Glomerular endothelial cell (primary cell): Measurements from ENCODE around the gene AIFM3. TPM values are rescaled to one million over a fixed set of nuclear protein-coding genes. Genes with fewer than 3 reads are reported as not detected.

Experiments
- DNase-seq: peaks from one replicate; pipeline ENCODE4 v3.0.0-alpha.2; 2011; ENCODE audit warnings: low read depth, low spot score; ENCODE audit errors: extremely low read depth
- total RNA-seq: library from RNA; depleted of rRNA; stranded (reverse); fragments of >200 nt; gene quantifications from 2 replicates; pipeline ENCODE4 v1.2.3, GENCODE V29; 2015

The AIFM3 gene
- total RNA-seq, 1 donor from 2014 or later = 0.18 TPM

DNA sequence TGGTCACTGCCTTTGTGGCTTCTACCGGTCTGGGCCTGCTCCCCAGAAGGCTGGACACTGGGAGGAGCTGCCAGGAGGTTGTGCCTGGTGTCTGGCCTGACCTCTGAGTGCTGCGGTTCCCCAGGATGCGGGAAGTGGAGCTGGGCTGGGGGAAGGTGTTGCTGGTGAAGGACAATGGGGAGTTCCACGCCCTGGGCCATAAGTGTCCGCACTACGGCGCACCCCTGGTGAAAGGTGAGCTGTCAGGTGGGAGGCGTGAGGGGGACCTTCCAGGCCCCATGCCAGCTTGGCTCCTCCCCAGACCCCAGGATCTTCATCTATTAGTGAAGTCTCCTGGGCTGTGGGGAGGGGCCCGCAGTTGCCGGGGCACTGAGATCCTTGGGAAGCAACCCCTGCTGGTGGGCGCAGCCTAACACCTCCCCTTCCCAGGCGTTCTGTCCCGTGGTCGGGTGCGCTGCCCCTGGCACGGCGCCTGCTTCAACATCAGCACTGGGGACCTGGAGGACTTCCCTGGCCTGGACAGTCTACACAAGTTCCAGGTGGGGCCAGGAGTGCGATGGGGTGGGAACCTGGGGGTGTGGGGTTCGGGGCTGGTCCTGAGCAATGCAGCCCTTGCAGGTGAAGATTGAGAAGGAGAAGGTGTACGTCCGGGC is 6.7 kb downstream of the AIFM3 start:
- no peak for DNase-seq

DNA sequence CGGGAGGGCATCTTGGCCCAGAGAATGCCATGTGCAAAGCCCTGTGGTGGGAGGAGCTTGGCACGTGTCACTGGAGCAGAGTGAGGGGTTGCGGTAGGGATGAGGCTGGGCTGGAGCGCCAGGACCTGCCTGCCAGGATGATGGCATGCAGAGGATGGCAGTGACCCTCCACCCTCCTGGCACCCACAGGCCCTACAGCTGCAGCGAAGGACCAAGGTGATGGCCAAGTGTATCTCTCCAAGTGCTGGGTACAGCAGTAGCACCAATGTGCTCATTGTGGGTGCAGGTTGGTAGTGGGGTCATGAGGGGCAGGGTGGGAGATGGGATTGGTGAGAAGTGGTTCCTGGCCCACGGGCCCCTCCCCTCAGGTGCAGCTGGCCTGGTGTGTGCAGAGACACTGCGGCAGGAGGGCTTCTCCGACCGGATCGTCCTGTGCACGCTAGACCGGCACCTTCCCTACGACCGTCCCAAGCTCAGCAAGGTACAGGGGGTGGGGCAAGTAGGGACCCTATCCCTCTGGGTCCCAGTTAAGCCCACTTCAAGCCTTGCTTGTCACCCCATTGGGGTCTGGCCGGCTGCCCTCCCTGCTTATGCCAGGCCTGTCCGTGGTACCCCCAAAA is 7.4 kb downstream of the AIFM3 start:
- DNase-seq = no peak

DNA sequence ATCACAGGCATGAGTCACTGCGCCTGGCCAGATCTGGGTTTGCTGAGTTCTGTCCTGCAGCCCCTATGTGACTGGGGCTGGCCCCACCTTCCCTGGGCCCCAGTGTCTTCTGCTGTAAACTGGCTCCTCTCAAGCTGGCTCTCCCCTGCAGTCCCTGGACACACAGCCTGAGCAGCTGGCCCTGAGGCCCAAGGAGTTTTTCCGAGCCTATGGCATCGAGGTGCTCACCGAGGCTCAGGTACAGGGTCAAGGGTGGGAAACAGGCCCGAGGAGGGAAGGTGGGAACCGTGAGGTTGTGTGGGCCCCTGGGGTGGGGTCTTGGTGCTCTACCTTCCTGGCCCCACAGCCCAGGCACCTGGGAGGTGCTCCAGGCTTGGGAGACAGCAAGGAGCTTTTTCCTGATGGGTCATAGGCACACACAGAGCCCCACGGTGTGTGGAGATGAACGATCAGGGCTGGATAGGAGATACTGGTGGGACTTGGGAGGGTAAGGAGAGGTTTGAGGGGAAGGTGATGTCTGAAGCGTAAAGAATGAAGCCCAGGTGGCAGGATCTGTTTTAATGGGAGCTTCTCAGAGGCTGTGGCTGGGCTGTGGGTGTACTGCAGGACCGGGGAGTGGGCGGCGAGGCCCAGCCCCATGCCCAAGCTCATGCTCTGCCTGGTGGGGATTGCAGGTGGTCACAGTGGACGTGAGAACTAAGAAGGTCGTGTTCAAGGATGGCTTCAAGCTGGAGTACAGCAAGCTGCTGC is 8.7 kb downstream of the AIFM3 start:
- DNase-seq = no peak

DNA sequence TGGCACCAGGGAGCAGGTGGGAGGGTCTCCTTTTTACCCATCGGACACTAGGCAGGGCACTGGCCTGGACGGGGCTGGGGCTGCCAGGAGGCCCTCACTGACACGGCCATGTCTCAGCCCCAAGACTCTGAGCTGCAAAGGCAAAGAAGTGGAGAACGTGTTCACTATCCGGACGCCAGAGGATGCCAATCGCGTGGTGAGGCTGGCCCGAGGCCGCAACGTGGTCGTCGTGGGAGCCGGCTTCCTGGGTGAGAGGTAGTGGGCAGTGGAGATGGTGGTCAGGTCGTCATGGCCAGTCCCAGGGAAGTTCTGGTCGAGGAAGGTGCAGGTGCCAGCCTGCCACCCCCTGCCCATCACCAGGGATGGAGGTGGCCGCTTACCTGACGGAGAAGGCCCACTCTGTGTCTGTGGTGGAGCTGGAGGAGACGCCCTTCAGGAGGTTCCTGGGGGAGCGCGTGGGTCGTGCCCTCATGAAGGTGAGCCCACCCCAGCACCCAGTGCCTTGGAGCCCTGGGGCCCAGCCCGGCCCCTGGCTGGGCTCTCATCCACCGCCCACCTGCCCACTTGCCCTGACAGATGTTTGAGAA is 9.3 kb downstream of the AIFM3 start:
- no peak for DNase-seq

DNA sequence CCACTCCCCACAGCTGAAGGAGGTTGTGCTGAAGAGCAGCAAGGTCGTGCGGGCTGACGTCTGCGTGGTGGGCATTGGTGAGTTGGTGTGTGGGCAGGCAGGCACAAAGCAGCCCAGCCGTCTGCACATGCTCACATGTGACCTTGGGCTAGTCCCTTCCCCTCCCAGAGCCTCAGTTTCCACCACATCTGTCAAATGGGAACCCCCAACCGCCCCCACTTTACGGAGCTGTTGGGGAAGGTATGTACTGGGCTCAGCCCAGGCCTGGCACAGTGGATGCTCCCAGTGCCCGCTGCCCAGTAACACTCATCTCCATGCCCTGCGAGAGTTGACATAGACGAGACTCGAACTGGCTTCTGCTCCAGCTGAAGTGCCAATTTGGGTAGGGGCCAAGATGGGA is 10.0 kb downstream of the AIFM3 start:
- no peak for DNase-seq

DNA sequence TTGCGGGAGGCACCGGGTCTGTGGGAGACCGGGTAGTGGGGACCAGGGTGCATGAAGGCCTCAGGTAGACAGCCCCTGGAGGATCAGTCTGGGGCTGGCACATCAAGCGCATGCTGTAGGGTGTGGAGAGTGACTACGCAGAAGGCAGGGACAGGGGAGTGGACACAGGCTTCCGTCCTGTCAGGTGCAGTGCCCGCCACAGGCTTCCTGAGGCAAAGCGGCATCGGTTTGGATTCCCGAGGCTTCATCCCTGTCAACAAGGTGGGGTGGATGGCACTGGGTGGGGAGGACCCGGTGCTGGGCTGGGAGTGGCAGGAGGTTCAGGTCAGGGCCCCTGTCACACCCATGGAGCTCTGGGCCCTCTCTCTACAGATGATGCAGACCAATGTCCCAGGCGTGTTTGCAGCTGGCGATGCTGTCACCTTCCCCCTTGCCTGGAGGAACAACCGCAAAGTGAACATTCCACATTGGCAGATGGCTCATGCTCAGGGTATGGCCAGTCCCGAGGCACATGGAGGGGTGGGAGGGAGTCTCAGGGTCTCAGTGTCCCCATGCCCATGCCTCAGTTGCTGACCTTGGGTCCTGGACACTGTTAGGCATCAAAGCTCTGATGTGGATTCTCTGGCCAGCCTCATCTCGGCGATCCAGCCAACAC is 10.6 kb downstream of the AIFM3 start:
- no peak for DNase-seq

DNA sequence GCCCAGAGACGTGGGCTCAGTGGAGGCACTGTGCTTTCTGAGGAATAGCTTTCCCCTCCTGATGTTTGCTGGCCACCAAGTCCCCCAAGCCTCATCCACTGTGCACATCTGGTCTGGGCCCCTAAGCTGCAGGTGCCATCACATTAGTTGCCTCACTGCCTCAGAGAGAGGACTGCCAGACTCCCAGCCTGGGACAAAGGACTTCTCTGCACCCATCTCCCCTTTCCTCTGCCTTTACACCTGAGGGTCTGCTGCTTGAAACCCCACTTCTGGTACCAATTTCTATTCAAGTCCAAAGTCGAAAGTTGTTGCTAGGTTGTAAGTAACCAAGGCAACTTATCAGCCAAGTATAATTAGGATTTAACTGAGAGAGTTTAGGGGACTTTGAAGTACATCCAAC is 11.4 kb downstream of the AIFM3 start:
- no peak for DNase-seq

DNA sequence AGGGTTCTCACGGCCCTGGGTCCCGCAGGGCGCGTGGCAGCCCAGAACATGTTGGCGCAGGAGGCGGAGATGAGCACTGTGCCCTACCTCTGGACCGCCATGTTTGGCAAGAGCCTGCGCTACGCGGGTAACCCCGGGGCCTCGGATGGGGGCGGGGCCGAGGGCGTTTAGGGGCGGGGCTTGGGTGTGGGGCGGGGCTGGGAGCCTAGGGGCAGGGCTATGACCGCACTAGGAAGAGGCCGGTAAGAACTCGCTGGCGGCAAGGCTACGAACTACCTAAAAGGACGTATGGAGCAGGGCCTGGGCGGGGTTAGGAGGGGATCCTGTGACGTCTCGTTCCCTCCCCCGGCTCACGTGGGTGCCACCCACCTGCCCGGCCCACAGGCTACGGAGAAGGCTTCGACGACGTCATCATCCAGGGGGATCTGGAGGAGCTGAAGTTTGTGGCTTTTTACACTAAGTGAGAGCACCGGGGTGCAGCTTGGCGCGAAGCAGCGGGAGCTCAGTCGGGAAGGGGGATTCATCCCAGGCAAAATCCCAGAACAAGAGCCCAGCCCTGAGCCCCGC is 12.3 kb downstream of the AIFM3 start:
- no peak for DNase-seq

DNA sequence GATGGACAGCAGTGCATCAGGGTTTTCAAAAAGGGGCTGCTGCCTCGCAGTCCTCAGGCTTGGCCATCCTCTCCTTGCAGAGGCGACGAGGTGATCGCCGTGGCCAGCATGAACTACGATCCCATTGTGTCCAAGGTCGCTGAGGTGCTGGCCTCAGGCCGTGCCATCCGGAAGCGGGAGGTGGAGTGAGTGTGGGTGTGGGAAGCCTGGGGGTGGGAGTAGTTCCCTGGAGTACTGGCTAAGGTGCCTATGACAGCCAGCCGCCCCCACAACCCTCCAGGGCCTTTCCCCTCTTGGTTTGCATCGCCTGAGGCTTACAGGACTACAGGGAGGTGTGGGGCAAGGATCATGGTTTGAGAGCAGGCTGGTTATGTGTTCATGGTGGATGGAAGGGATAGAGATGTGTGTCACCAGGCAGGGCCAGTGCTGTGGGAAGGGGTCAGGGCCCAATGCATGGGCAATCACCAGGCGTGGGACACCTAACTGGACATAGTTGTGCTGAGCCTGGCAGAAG is 12.9 kb downstream of the AIFM3 start:
- no peak for DNase-seq

DNA sequence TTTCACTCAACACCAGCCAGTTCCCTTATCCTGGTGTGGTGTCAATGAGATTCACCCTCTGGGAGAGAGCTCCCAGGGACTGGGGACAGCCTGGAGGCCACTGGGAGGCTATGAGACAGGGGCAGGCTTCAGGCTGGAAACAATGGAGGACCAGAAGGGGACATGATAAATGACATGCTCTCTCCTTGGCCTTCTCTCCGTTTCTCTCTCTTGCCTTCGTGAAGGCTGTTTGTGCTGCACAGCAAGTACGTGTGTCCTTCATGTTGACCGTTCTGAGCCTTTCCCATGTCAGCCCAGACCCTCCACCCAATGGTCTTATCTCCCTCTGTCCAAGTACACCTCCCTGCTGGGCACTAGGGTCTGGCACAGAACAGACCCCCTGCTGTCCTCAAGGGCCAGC is 13.5 kb downstream of the AIFM3 start:
- no peak for DNase-seq

DNA sequence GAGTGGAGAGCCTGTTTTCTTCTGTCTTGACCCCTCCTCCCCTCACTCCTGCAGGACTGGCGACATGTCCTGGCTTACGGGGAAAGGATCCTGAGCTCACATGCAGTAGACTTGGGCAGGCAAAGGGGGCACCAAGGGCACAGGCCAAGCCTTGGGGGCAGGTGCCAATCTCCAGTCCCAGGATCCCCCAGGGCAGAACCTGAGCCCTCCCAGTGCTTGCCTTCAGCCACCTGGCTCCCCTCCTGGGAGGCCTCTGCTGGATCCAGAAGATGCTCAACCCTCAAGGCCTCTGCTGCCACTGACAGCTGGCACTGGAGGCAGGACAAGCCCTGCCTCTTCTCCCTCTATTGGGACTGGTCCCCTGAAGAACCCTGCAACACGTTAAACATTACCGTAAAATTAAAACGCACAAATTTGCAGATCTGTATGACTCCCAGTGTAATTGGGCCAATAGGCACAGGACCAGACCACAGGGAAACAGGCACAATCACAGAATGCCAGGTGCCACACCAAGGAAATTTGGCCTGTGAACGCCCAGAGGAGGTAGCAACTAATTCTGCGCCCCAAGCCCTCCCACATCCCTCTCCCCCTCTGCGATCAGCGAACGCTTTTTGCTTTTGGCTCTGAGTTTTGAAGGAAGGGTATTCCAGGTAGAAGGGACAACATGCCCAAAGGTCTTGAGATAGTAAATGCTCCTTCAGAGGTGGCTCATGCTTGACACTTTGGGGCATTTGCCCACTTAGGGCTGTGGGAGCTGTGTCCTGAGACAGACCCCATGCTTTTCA is 14.1 kb downstream of the AIFM3 start:
- no peak for DNase-seq

DNA sequence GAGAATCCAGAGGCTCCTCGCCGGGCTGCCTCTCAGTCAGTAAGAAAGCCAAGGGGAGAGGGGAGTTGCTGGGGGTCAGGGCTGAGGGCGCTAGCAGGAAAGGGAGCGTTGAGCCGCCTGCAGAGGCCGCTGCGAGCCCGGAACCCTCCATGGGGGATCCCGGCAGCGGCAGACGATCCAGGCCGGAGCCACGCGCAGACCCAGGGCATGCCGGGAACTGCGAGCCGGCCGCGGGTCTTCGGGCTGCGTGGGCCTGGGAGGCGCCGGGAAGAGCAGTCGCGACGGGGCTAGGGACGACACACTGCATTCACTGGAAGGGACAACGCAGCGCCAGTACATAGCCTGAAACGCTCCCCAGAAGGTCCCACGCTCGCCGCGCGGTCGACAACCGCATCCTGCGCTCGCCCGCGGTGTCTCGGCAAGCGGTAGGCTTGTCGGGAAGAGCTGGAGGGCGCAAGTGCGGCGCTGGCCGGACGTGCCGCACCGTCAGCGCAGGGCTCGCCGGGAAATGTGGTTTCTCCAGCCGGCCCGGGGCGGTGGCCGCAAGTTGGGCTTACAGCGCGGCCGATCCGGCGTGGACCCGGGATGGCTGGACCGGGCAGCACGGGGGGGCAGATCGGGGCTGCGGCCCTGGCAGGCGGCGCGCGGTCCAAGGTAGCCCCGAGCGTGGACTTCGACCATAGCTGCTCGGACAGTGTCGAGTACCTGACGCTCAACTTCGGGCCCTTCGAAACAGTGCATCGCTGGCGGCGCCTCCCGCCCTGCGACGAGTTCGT is 14.9 kb downstream of the AIFM3 start, which contains the start of gene LZTR1:
Gene LZTR1, plus strand, starts transcription at position 511 of the 776 bp plus-strand sequence. Its CDS starts 75 bp downstream, at position 586.
- DNase-seq = no peak

DNA sequence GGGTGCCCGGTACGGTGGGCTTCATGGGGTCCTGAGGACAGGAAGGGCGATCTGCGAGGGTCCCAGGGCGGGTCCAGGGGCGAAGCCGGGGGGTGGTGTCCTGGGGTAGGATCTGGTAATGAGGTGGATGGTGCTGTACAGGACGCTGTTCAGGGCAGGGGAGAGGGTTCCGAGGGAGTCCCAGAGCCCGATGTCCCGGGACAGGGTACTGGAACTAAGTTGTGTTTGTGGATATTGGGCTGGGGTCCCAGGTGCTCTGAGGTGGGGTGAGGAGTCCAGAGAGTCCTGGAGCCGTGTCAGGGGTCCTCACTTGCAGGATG is 15.5 kb downstream of the AIFM3 start:
- no peak for DNase-seq

DNA sequence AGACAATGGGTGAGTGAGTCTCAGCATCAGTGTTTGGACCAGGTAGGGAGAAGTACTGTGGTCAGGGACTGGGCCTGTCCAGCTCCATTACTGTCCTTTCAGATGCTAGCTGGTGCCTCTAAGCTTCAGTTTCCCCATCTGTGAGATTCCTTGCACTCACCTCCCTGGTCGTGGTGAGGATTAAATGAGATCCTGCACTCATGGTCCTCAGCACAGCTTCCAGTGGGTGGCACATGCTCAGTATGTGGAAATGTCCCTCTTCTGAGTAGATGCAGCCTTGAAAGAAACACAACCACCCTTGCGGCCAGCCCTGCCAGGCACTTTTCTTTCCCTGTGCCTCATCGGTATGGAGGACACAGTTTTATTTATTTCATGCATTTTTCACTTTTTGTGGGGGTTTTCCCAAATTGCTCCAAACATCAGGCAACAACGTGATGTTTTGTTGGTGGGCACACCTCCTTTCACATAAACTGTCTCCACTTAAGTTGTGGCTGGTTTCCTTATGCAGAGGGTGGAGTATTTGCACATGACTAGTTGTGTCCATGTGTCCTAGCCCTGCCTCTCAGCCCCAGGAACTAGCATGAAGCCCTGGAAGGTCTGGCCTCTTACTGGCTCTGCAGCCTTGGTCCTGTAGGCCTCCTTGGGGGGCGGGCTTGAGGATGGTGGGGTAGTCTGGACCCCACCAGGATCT is 16.2 kb downstream of the AIFM3 start:
- no peak for DNase-seq

DNA sequence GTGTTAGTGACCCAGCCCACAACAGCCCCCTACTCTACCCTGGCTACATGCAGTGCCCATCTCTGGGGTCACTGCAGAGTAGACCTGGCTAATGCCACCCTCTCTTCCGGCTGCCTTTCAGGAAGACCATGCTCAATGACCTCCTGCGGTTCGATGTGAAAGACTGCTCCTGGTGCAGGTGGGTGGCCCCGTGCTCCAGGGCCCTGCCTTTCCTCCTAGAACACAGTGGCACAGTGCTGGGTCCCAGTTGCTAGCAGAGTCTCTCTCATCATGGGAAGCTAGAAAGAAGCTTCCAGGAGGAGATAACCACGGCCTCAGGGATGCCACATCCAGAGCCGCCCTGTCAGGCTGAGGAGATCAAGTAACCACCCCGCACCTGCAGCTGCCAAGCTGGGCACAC is 18.7 kb downstream of the AIFM3 start:
- DNase-seq = no peak

DNA sequence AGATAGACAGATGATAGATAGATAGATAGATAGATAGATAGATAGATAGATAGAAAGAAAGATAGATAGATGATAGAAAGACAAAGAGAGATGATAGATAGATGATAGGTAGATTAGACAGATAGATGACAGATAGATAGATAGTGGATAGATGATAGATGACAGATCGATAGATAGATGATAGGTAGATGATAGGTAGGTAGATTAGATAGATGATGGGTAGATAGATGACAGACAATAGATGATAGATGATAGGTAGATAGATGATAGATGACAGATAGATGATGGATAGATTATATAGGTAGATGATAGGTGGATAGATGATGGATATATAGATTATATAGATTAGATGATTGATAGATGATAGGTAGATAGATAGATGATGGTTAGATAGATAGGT is 19.3 kb downstream of the AIFM3 start:
- DNase-seq = no peak

DNA sequence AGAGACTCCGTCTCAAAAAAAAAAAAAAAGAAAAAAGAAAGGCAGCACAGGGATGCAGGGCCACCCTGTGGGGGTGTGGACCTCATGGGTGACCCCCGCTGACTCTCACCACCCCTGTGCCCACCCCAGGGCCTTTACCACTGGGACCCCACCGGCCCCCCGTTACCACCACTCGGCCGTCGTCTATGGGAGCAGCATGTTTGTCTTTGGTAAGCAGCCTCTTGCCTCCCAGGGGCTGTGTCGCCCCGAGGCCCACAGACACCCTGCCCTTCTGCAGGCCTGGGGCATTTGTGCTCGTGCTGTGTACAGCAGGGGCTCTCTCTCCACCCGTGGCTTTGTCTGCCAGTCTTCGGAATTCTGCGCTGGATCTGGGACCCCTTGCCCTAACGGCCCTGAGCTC is 20.3 kb downstream of the AIFM3 start:
- DNase-seq = no peak

DNA sequence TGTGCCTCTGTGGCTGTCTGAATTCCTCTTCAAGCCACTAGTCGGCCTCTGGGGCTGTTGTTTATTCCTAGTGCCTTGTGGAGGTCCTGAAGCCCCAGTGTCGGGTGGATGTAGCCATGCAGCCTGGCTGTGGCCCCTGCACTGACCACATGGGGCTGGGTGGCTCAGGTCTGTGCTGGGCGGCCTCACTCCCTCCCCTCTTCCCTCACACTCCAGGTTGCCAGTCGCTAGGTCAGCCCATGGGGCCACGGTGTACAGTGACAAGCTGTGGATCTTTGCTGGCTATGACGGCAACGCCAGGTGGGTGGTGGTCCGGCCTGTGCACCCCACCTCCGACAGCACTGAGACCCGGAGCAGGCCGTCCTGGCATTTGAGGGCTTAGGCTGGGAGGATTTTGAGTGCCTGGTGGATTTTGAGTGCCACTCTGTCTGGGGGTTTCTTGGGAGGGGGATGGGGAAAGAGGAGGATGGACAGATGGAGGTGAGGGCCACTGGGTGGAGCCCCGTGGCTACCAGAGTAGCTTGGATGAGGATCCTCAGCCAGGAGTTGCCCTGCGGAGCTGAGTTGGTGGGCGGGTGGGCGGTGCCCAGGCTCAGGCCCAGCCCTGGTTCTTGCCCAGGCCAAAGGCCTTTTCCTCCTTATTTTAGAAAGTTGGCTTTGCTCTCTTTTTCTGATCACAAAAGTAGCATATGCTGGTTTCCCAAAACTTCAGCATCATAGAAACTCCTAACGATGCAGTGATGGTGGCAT is 21.7 kb downstream of the AIFM3 start:
- DNase-seq = no peak
